GM21737 (cell line): ENCODE results near the gene LRRC55.

ENCODE experiments used
- ATAC-seq: cut with Tn5 transposase; IDR thresholded peaks from one replicate; pipeline ENCODE4 v1.9.1; 2021; ENCODE audit warnings: mild to moderate bottlenecking, moderate library complexity; ENCODE audit not compliant: unreplicated experiment

LRRC55 gene, protein sequence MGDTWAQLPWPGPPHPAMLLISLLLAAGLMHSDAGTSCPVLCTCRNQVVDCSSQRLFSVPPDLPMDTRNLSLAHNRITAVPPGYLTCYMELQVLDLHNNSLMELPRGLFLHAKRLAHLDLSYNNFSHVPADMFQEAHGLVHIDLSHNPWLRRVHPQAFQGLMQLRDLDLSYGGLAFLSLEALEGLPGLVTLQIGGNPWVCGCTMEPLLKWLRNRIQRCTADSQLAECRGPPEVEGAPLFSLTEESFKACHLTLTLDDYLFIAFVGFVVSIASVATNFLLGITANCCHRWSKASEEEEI

DNA sequence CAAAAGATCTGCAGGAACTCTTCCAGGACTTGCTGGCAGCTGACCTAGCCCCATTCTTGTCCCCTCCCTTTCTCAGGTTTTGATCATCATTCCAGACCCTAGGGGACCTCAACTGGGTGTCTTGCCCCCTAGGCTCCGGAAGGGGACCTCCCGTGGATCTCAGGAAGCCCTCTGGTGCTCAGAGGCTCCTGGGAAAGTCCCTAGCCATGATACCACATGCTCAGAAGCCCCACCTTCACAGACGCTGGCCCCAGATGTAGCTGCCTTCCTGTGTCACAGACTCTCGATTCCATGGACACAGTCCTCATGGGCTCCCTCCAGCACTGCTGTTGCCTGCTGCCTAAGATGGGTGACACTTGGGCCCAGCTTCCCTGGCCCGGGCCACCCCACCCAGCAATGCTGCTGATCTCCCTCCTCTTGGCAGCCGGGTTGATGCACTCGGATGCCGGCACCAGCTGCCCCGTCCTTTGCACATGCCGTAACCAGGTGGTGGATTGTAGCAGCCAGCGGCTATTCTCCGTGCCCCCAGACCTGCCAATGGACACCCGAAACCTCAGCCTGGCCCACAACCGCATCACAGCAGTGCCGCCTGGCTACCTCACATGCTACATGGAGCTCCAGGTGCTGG is at the start of gene LRRC55:
Gene LRRC55 (plus strand): TSS at position 276 of the 628 bp plus-strand sequence. CDS start 70 bp downstream, at position 346.
- no peak for ATAC-seq

DNA sequence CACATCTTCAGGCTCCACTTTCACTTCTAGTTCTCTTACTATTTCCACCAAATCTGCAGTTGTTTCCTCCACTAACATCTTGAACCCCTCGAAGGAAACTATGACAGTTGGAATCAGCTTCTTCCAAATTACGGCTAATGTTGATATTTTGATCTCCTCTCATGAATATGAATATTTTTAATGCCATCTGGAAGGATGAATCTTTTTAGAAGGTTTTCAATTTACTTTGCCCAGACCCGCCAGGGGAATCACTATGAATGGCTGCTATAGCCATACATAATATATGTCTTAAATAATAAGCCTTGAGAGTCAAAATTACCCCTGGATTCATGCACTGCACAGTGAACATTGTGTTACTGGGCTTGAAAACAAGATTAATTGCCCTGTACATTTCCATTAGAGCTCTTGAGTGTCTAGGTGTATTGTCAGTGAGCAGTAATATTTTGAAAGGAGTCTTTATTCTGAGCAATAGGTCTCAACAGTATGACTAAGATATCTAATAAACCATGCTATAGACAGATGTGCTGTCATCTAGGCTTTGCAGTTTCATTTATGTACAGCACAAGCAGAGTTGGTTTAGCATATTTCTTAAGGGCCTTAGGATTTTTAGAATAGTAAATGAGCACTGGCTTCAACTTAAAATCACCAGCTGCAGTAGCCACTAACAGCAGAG is 48.3 kb upstream of the LRRC55 start:
- no peak for ATAC-seq

DNA sequence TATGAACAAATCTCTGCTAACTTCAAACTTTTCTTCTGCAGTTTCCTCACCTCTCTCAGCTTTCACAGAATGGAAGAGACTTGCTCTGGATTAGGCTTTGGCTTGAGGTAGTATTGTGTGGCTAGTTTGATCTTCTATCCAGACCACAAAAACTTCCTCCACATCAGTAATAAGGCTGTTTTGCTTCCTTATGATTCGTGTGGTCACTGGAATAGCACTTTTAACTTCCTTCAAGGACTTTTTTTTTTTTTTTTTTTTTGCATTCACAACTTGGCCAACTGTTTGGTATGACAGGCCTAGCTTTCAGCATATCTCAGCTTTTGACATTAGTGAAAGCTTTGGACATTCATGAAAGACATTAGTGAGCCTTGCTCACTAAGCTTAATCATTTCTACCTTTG is 47.5 kb upstream of the LRRC55 start:
- no peak for ATAC-seq

DNA sequence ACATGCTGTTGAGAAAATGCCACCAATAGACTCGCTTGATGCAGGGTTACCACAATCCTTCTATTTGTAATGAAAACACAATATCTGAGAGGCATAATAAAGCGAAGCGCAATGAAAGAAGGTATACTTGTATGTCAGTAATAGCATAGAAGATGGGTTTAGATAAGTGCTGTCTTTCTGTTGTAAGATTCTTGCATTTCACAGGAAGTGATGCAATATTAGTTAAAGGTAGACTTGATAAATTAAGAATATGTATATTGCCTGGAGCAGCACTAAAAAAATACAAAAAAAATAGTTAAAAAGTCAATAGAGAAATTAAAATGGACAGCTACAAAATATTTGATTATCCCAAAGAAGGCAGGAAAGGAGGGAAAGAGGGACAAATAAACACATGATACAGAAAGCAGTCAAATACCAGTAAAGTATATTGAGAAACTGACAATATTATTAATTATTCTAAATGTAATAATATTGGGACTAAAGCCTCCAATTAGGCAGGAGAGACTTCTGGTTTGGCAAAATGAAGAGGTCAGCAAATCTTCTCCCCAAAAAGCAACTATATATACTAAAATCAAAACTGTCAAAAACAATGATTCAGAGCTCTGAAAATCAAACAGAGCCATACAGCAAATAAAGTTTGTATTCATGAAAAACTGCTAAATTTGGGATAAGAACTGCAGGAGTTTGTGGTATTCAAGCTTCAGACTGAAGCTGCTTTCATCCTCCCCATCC is 46.6 kb upstream of the LRRC55 start:
- ATAC-seq: no peak

DNA sequence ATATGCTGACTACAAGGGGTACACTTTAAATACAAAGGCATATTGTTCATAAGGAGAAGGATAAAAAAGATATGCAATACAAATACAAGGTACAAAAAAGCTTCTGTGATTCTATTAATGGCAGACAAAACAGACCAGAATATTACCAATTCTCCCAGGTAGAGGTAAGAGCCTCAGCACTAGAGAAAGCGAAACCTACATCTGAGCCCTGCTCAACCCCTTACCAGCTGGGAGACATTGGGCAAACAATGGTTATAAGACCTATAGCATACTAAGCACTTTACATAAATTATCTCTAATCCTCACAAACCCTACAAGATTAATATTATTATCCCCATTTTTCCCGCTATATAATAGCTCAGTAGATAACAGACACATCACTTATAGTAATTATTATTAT is 41.2 kb upstream of the LRRC55 start:
- ATAC-seq: no peak

DNA sequence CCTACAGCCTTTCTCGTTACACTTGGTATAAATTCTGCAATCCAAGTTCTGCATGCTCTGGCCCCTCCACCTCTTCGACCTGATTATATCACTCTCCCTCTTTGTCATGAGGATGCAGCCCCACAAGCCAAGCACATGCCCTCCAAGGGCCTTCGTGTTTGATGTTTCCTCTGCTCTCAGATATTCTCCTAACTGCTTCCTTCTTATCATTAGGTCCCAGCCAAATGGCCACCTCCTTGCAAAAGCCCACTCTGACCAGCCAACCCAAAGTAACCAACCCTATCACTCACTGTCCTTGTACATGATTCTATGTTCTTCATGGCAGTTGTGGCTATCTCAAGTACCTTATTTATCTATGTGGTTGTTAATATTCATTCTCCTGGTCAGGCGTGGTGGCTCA is 38.3 kb upstream of the LRRC55 start:
- no peak for ATAC-seq

DNA sequence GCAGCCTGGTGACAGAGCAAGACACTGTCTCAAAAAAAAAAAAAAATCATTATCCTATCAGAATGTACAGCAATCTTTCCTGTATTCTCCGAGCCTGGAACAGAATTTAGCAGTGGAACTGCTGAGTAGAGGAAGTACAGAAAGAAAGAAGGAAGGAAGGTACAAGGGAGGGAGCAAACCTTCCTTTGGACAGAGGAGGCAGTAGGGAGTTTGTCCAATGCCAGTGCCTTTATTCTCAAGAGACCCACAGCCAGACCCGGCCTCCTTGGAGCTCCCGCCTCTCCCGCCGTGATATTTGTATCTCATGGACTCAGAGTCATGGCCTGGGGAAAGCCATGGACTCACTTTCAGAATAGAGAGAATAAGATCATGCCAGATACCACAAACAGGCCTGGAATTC is 37.7 kb upstream of the LRRC55 start:
- no peak for ATAC-seq

DNA sequence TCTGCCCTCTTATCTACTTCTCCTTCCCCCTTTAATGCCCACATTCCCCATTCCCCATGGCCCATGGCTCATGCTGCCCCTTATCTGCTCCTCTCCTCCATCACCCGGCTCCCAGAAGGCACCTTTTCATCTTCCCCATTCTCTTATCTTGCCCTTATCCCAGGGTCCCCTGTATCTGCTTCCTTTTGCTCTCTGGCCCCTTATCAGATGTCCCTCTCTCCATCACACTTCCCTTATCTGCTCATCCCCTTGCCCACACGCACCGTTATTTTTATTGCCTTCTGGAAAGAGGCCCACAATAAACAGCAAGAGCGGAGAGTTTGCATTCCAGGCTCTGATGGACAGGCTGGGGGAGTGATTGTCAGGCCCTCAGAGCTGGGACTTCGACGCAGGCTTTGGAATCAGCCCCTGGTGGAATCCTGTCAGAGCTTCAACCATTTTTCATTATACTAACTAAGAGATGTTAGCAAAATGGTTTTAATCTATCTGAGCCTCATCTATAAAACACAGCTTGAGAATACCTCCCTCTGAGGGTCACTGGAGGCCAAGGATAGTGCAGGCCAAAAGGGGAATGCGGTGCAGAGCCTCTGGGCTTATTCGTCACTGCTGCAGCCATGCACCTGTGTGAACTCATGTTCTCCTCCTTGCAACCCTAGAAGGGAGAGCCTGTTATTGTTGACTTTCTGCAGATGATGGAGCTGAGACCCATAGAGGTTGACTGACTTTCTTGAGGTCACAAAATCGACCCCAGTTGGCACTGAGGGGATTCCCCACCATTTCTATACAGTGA is 37.0 kb upstream of the LRRC55 start:
- ATAC-seq: no peak

DNA sequence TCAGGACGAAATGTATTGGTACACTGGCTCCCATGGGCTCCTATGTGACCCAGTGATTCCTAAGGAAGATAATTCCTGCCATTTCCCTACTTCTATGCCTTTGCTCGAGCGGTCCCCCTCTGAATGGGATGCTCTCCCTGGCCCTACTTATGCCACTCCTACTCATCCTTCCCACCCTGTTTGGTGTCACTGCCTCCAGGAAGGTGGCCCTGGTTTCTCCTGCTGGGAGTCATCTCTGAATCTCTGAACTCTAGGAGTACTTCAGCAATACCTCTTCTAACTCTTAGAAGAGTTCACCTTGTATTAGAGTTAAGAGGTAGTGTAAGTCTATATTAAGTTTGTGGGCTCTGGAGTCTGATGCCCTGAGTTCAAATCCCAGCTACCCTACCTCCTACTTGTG is 35.5 kb upstream of the LRRC55 start:
- no peak for ATAC-seq

DNA sequence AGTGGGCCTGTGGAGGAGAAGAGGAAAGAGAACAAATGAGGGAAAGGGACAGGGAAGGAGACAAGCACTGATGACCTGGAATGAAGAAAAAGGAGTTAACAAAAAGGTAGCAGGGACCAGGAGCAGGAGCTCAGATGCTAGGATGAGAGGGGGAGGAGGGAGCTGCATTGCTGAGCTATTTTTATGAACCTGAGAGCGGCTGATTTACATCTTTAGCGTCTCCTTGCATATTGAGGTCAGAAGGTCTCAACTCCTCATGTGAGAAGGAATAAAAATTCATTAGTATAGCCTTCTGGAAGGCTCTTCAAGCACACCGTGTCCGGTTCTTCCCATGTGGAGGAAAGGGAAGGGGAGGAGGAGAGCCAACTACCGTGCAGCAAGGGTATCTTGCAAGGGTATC is 33.1 kb upstream of the LRRC55 start:
- ATAC-seq: no peak

DNA sequence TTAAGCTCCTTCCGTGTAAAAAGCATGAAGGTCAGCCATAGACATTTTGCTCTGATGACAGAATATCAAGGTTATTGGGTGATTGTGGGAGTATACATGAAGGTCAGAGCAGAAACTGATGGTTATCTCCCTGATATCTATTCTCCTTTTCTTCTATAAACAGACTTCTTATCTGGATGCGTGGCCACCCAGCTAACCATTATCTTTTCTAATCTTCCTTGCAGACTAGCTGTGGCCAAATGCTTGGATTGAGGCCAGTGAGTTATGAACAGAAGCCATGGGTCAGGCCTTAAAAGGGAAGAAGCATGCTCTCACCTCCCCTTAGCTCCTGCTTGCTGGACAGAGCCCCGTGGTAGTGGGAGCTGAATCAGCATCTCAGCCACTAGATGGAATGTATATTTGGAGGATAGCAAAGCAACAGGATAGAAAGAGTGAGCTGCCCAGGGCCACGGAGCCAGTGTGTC is 31.3 kb upstream of the LRRC55 start:
- no peak for ATAC-seq

DNA sequence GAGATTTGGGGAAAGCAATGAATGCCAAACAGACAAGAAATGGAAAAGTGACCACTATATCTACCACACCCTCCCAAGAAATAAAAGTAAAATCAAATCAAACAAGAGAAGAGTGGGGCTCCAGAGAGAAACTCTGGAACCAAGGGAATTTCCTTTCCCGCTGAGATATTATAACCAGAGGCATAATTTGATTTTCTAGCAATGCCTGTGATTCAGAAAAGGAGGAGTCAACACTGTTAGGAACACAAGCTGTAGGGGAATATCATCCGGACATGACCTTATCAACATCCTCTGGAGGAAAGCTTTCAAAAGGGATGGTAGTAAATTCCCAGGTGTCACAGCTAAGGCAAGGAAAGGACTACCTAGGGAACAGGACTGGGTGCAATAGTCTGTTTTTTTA is 29.6 kb upstream of the LRRC55 start:
- ATAC-seq: no peak

DNA sequence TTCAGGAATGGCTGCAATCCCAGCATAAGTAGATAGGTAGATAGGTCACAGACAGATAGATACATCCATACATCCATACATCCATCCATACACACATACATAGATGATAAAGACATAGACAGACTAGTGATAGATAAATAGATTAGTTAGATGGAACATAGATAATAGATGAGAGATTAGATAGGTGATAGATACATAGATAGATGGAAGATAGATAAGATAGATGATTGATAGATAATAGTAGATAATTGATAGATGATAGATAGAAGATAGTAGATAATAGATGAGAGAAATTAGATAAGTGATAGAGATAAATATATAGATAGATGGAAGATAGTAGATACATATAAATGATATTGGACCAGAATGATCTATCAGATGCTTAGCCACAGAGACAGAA is 28.3 kb upstream of the LRRC55 start:
- no peak for ATAC-seq

DNA sequence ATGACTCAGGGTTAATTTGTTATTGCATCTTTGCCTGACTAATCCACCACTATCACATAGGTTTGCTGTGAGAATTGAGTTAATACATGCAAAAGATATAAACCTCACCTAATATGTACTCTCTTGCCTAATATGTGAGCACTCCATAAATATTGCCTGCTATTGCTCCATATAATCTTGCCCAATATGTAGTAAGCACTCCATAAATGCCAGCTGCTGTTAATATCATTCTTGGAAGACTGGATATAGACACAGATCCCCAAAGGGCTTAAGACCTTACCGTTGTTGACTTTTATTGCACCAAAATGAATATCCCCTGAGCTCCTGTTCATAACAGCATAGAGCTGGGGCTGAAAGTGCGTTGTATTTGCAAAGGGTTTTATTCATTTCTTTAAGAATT is 27.0 kb upstream of the LRRC55 start:
- ATAC-seq: no peak

DNA sequence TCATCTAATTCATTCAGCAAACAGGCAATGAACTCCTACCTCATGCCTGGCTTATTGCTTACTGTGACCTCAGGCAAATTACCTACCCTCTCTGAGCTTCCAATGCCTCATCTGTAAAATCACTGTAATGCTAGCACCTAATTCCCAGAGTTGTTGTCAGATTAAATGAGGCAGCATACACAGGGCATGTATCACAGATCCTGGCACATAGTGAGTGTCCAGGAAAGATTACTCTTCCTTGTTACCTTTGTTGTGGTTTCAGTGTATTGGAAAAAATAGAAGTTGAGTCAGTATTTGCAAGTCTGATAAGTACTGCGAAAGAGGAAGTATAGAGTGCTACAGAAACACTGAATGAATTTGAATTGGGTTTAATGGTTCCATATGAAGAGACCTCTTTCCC is 26.4 kb upstream of the LRRC55 start:
- ATAC-seq: no peak

DNA sequence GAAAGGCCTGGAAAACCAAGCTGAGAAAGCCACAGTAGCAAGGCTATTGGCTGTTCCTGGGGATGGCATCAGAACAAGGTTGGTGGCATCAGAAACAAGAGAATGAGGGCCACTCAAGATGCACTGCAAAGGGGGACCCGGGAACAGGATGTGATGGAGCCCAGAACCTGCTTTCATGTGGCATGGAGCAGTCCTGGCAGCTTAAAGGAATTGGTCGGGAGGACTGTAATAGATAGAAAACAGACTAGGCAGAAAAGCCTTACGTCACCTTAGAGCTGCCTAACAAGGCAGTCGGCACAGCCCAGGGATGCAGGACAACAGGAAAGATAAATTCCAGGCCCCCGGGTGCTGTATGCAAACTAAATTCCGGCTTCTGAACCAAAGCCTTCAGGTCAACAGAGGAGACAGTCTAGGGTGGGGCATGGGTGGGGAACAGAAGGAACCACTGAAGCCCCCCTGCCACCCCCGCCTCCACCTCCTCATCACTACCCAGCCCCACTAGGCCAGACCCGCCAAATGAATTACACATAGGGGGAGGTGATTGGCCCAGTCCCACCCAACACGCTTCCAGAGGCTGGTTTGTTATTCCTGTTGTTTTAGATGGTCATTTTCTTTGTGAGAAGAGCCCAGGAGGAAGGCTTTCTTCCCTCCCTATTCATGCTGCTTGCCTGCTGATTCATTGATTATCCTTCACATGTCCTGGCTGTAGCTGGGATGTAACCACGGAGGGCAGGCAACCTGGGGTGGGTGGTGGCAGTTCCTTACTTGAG is 25.7 kb upstream of the LRRC55 start:
- no peak for ATAC-seq

DNA sequence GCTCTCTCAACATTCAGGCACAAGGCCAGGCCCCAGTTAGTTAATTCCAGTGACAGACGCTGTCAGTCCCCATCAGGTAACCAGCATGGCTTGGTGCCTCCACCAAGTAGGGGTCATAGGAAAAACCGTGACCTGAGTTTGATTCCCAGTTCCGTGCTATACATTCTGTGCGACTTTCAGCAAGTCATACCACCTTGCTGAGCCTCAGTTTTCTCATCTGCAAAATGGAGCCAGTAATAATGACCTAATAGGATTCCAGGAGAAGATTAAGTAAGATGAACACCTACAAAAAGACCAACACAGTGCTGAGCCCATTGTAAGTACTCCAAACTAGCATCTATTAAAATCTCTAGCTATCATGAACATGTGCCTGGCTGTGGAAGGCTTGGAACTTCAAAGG is 24.8 kb upstream of the LRRC55 start:
- no peak for ATAC-seq

DNA sequence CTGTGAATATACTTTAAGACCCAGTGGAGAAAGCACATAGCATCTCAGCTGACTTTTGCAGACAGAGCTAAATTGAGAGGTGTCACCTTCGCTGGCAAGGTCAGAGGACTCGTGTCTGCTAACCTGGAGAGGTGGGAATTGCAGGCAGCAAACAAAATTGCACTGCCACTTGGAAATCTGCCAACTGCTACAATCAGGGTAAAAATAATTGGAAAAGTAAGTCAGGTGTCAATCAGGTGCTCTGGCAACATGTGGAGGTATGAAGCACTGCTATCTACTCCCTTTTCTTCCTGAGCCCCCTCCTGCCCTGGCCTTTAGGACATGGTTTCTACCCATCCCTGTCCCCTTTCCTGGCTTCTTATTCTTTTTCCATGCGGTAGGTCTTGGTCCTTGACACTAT is 24.1 kb upstream of the LRRC55 start:
- no peak for ATAC-seq

DNA sequence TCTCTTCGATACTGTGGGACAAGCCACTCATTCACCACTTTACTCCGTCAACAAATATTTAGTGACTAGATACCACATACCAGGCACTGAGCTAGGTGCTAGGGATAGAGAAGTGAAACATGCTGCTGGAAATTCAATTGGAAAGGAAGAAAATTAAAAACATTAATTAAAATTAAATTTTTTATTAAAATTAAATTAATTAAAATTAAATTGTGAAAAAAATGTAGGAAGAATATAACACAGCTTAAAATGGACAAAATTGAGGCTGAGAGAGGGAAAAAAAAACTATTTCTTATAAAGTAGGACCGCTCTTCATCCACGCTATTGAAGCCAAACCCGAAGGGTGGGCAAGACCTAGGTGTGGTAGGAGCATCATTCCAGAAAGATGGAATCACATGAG is 23.6 kb upstream of the LRRC55 start:
- ATAC-seq: no peak

DNA sequence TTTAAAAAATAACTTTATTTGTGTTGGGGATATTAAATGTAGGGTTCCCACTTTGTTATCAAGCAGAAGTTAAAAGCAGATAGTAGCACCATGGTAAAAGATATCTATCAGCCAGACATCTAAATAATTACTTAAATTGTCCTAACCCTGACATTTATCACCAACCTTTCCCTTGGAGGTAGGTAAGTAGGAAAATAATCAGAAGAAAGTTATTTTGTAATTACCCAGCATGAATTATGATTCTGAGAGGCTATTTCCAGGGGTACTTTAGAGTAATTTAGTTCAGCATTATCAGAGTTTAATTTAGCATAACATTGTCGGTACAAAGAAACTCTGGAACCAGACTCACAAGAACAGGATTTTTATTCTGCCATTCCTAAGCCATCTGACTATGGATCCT is 23.2 kb upstream of the LRRC55 start:
- ATAC-seq: no peak
